GM19193 (cell line): ENCODE results near the gene BCDIN3D.

ENCODE experiments used
- POLR2A ChIP-seq: IDR thresholded peaks from 4 replicates; pipeline ENCODE4 v1.6.1; 2011; ENCODE audit not compliant: insufficient read depth, insufficient read length; ENCODE audit errors: extremely low read depth

The BCDIN3D gene

GRCh38 chr12:49868952-49869815, 26.3 kb upstream of the BCDIN3D start:
- TF ChIP-seq POLR2A: no peak

GRCh38 chr12:49868449-49868848, 25.5 kb upstream of the BCDIN3D start:
- TF ChIP-seq POLR2A: no peak

- no peak for TF ChIP-seq POLR2A
Observed at GRCh38 chr12:49867570-49868341, 24.9 kb upstream of the BCDIN3D start.

- TF ChIP-seq POLR2A: no peak
Observed at GRCh38 chr12:49866859-49867569, 24.1 kb upstream of the BCDIN3D start.

GRCh38 chr12:49865782-49866135, 22.9 kb upstream of the BCDIN3D start:
- no peak for TF ChIP-seq POLR2A

- TF ChIP-seq POLR2A: no peak
Observed at GRCh38 chr12:49865109-49865781, 22.3 kb upstream of the BCDIN3D start.

- TF ChIP-seq POLR2A: no peak
Observed at GRCh38 chr12:49864798-49865090, 21.8 kb upstream of the BCDIN3D start.

- no peak for TF ChIP-seq POLR2A
Observed at GRCh38 chr12:49863946-49864797, 21.3 kb upstream of the BCDIN3D start.

GRCh38 chr12:49854976-49855375, 12.1 kb upstream of the BCDIN3D start:
- no peak for TF ChIP-seq POLR2A

GRCh38 chr12:49853671-49854070, 10.8 kb upstream of the BCDIN3D start:
- no peak for TF ChIP-seq POLR2A

GRCh38 chr12:49847161-49847560, 4.3 kb upstream of the BCDIN3D start:
- no peak for TF ChIP-seq POLR2A

GRCh38 chr12:49846032-49846431, 3.1 kb upstream of the BCDIN3D start:
- no peak for TF ChIP-seq POLR2A

- no peak for TF ChIP-seq POLR2A
Observed at GRCh38 chr12:49843876-49844437, 1.1 kb upstream of the BCDIN3D start.

GRCh38 chr12:49843411-49843810, 505 bp upstream of the BCDIN3D start:
- TF ChIP-seq POLR2A: no peak
